Keratinocyte (primary cell): ENCODE measurements around the gene ACTR3. TPM values are rescaled to one million over a fixed set of nuclear protein-coding genes. Genes with fewer than 3 reads are reported as not detected.

ENCODE experiments used
- DNase-seq: peaks from one replicate; pipeline ENCODE4 v3.0.0-alpha.2; 2011; ENCODE audit warnings: low read depth, missing footprints, low spot score
- FAIRE-seq: peaks from 2 replicates; lab custom pipeline; 2011; peaks lifted over from hg19 to GRCh38; lab: Jason Lieb, UNC
- H2AFZ ChIP-seq: 2 replicates; pipeline ENCODE4 v1.6.0; 2012; ENCODE audit warnings: low read length, control low read depth, inconsistent platforms; ENCODE audit not compliant: control insufficient read depth
- H3K27ac ChIP-seq: 2 replicates; pipeline ENCODE4 v1.5.1; 2011; ENCODE audit warnings: low read length; ENCODE audit not compliant: control insufficient read depth, insufficient read depth
- H3K27me3 ChIP-seq: 3 replicates; pipeline ENCODE4 v1.6.0; 2011; ENCODE audit warnings: low read length; ENCODE audit not compliant: control insufficient read depth, insufficient read depth; ENCODE audit errors: extremely low read depth
- H3K36me3 ChIP-seq, 2 experiments: 2 replicates in 1 of 2; 3 replicates in 1 of 2; pipeline ENCODE4 v1.5.1; 2011; ENCODE audit warnings: low read length in 2 of 2, mild to moderate bottlenecking in 1 of 2; ENCODE audit not compliant: control insufficient read depth in 2 of 2, insufficient read depth in 2 of 2; ENCODE audit errors: extremely low read depth in 1 of 2
- H3K4me1 ChIP-seq: 3 replicates; pipeline ENCODE4 v1.5.1; 2011; ENCODE audit warnings: low read length; ENCODE audit not compliant: control insufficient read depth, insufficient read depth; ENCODE audit errors: extremely low read depth
- H3K4me2 ChIP-seq: 3 replicates; pipeline ENCODE4 v1.6.0; 2011; ENCODE audit warnings: low read depth, low read length; ENCODE audit not compliant: control insufficient read depth, insufficient read depth; ENCODE audit errors: extremely low read depth
- H3K4me3 ChIP-seq, 3 experiments: fragments of 200-600 bp in 1 of 3; sonication (generic) in 1 of 3; 2 replicates in 2 of 3; 3 replicates in 1 of 3; pipeline ENCODE4 v1.5.1; 2011 to 2016; ENCODE audit warnings: low read length in 3 of 3, mild to moderate bottlenecking in 3 of 3, control low read depth in 2 of 3, inconsistent platforms in 1 of 3, low read depth in 1 of 3, mixed read lengths in 1 of 3, mixed run types in 1 of 3, moderate library complexity in 1 of 3; ENCODE audit not compliant: control insufficient read depth in 2 of 3, insufficient read depth in 2 of 3; ENCODE audit errors: extremely low read depth in 1 of 3
- H3K79me2 ChIP-seq: 2 replicates; pipeline ENCODE4 v1.6.0; 2012; ENCODE audit warnings: low read length; ENCODE audit not compliant: control insufficient read depth, insufficient read depth
- H3K9ac ChIP-seq: 3 replicates; pipeline ENCODE4 v1.6.0; 2011; ENCODE audit warnings: low read length; ENCODE audit not compliant: control insufficient read depth, insufficient read depth; ENCODE audit errors: extremely low read depth
- H3K9me1 ChIP-seq: 3 replicates; pipeline ENCODE4 v1.6.0; 2011; ENCODE audit warnings: low read length; ENCODE audit not compliant: control insufficient read depth, insufficient read depth; ENCODE audit errors: extremely low read depth
- H3K9me3 ChIP-seq: 2 replicates; pipeline ENCODE4 v1.5.1; 2012; ENCODE audit warnings: low read depth, low read length; ENCODE audit not compliant: control insufficient read depth
- H4K20me1 ChIP-seq: 3 replicates; pipeline ENCODE4 v1.6.0; 2011; ENCODE audit warnings: low read length; ENCODE audit not compliant: control insufficient read depth, insufficient read depth; ENCODE audit errors: extremely low read depth
- CTCF ChIP-seq, 3 experiments: IDR thresholded peaks in 1 of 3; conservative IDR thresholded peaks in 1 of 3; optimal IDR thresholded peaks in 1 of 3; 2 replicates in 2 of 3; 3 replicates in 1 of 3; pipeline versions ENCODE3 to v1.5.1; 2011; ENCODE audit warnings: low read length in 3 of 3, mild to moderate bottlenecking in 3 of 3, moderate library complexity in 2 of 3, control low read depth in 1 of 3, inconsistent platforms in 1 of 3; ENCODE audit not compliant: insufficient read depth in 2 of 3; ENCODE audit errors: extremely low read depth in 1 of 3
- EZH2 ChIP-seq: IDR thresholded peaks from one replicate; pipeline ENCODE4 v1.6.1; 2012; ENCODE audit warnings: inconsistent platforms, mild to moderate bottlenecking, low read length, moderate library complexity
- dilution Hi-C: fragments of 300-500 bp; cut with MboI; formaldehyde crosslinking; loops from one replicate; pipeline ENCODE4 v1.7.0; 2020; ENCODE audit warnings: low sequenced_read_pairs; ENCODE audit not compliant: extremely low pct_ligation_motif_present
- polyA plus RNA-seq, 5 experiments: library from polyadenylated mRNA; depleted of rRNA in 3 of 5; stranded (reverse) in 3 of 5; stranded (forward) in 1 of 5; unstranded in 1 of 5; fragments of >200 nt; gene quantifications; 1 replicate in 1 of 5; 2 replicates in 3 of 5; 3 replicates in 1 of 5; pipeline versions ENCODE4 v1.2.1 to v1.2.3, GENCODE V29; 2011 to 2012; ENCODE audit warnings: missing spikeins in 2 of 5, low read depth in 1 of 5, low replicate concordance in 1 of 5

ACTR3 gene
- polyA plus RNA-seq, 1 donor (not counting 4 experiments of a cell fraction or from before 2014, with no cell fraction given), result 340 TPM

- FAIRE-seq (no peak), DNase-seq (no peak)
- Histone ChIP-seq H4K20me1 (no peaks in the 10 kb centered on the region), H3K4me3 (no peak overlapping the region), H2AFZ (peak overlapping the region; percentile 55), H3K27me3 (no peaks in the 10 kb centered on the region), H3K36me3 (peaks cover 9 to 11% of the 10 kb centered on the region in 2 experiments), H3K4me1 (peaks cover 17% of the 10 kb centered on the region), H3K27ac (peak overlapping the region; percentile 75), H3K79me2 (no peaks in the 10 kb centered on the region), H3K9ac (peak overlapping the region; percentile 40), H3K9me3 (no peaks in the 10 kb centered on the region), H3K4me2 (peak overlapping the region; percentile 29), H3K9me1 (no peaks in the 10 kb centered on the region)
- no peak for TF ChIP-seq EZH2
- TF ChIP-seq CTCF (optimal IDR thresholded peaks at IDR 0.05 in 1 of 3, IDR thresholded peaks at IDR 0.05 in 1 of 3, conservative IDR thresholded peaks at IDR 0.05 in 1 of 3; ENCODE audit: extremely low read depth in 1 of 3, insufficient read depth in 2 of 3, low read length in 3 of 3), result no peak
- dilution Hi-C loops, result no loop called here
Measured at GRCh38 chr2:113978524-113979190, 88.8 kb downstream of the ACTR3 start.

DNA sequence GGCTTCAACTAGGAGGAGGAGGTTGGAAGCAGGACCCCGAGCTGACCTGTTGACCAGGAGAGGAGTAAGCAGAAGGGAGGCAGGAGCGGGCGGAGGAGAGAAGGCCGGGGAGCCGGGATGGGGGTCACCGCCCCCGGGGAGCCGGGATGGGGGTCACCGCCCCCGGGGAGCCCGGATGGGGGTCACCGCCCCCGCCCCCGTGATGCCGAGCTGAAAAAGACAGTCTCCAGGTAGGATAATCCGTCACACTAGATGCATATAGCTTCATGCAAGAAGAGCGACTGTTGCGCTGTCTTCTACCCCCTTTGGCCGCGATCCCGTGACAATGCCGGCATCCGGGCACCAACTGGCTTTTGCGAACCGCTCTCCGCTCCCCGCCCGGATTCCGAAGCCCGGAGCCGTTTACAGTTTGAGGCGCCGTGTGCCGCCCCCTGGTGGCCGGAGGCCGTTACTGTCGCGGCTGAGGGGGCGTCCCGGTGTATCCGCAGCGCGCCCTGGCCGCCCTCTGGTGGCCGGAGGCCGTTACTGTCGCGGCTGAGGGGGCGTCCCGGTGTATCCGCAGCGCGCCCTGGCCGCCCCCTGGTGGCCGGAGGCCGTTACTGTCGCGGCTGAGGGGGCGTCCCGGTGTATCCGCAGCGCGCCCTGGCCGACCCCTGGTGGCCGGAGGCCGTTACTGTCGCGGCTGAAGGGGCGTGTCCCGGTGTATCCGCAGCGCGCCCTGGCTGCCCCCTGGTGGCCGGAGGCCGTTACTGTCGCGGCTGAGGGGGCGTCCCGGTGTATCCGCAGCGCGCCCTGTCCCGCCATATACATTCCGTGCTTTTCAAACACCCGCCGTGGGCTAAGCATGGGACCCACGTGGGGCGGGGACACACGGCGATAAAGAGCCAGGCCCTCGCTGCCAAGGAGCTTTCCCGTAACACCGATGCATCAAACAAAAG, 89.6 kb downstream of the ACTR3 start:
- no peak overlapping the region for H3K9ac ChIP-seq
- DNase-seq (no peak), FAIRE-seq (no peak)
- dilution Hi-C loops, result no loop called here
- H3K36me3 ChIP-seq, result peaks cover 9 to 11% of the 10 kb centered on the region in 2 experiments
- H2AFZ ChIP-seq, result no peak overlapping the region
- no peaks in the 10 kb centered on the region for H3K9me3 ChIP-seq
- no peaks in the 10 kb centered on the region for H4K20me1 ChIP-seq
- H3K79me2 ChIP-seq, result no peaks in the 10 kb centered on the region
- peaks cover 17% of the 10 kb centered on the region for H3K4me1 ChIP-seq
- no peaks in the 10 kb centered on the region for H3K9me1 ChIP-seq
- TF ChIP-seq EZH2 (no peak), CTCF (optimal IDR thresholded peaks at IDR 0.05 in 1 of 3, IDR thresholded peaks at IDR 0.05 in 1 of 3, conservative IDR thresholded peaks at IDR 0.05 in 1 of 3; ENCODE audit: extremely low read depth in 1 of 3, insufficient read depth in 2 of 3, low read length in 3 of 3) (peak in 1 of 3 experiments; percentile 48)
- H3K4me3 ChIP-seq, result no peak overlapping the region
- H3K27me3 ChIP-seq, result no peaks in the 10 kb centered on the region
- H3K4me2 ChIP-seq, result no peak overlapping the region
- H3K27ac ChIP-seq, result no peak overlapping the region
